ENCODE measurements around the gene FGGY.
"Not testable (repeated sequence)": the region's sequence is repeated elsewhere in the genome, so short reads cannot be mapped to it uniquely, and the experiment has no call there.

FGGY gene

DNA sequence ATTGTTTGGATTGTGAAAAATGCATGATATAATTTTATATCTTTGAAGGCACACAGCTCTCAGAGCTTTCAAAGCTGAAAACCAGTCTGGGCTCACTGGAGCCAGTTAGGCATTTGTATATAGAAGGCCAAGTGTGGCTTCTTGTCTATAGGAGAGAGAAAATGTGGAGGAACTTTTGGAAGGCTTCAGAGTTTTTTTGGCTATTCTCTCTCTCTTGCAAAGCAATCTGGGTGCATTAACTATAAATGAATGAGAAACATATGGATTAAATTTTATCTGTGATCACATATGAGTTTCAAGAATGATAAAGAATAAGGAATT lies 301.2 kb downstream of the FGGY start:
- no peak for DNase-seq

DNA sequence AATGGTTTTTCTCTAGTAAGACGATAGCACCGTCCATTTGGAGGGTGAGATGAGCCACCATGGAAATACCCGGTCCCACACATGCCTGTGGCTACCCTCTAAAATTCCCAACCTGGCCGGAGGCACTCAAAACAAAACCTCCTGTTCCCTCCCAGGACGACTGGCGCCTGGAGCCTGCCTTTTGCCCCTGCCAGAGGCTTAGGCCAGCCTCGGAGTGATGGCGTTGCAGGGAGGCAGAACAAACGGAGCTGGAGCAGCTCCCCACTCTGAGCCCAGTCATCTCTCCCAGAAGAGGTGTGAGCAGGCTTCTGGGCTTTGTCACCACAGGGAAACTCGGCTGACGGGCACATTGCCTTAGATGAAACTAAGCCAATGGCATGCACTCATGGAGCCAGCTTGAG lies 304.1 kb downstream of the FGGY start:
- peak in 1 of 2 experiments; percentile 37 for DNase-seq

GRCh38 chr1:59601811-59602210 lies 304.9 kb downstream of the FGGY start:
- no peak for DNase-seq

GRCh38 chr1:59604191-59604590 lies 307.3 kb downstream of the FGGY start:
- no peak for DNase-seq

GRCh38 chr1:59605184-59605583 lies 308.3 kb downstream of the FGGY start:
- no peak for DNase-seq

GRCh38 chr1:59605761-59606160 lies 308.9 kb downstream of the FGGY start:
- no peak for DNase-seq

DNA sequence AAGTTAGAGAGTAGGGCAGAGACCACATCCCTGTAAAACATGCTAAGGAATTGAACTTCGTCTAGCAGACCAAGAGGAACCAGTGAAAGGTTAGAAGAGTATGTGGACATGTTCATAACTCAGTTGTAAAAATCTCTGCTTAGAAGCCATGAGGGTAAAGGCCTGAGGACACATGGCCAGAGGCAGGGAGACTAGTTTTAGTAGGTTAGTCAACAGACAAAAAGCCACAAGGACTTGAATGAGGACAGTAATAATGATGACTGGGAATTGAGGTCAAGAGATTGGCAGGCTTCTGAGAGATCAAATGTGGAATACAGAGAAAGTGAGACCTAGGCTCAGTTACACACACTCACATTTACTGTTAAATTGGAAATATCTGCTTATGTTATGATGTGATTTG lies 312.4 kb downstream of the FGGY start:
- no peak for DNase-seq

- not testable (repeated sequence) for DNase-seq
These were observed 313.6 kb downstream of the FGGY start for GRCh38 chr1:59610499-59610898.

DNA sequence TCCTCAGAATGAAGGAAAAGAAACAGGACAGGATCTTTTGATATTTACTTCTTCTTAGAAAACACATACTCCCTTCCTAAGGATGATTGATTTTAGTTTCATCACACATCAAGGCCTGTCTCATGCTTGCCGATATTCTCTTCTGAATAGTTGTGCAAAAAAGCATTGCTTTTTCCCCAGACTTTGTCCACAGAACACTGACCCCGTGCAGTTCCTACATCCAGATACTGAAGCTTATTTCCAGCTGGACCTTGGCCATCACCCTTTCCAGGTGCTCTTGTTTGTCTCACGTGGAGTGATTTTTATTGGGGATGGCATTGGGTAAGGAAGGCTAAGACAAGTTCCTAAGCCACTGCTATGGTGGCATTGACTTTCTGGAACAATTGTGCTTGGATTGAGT lies 320.5 kb downstream of the FGGY start:
- DNase-seq: no peak

DNA sequence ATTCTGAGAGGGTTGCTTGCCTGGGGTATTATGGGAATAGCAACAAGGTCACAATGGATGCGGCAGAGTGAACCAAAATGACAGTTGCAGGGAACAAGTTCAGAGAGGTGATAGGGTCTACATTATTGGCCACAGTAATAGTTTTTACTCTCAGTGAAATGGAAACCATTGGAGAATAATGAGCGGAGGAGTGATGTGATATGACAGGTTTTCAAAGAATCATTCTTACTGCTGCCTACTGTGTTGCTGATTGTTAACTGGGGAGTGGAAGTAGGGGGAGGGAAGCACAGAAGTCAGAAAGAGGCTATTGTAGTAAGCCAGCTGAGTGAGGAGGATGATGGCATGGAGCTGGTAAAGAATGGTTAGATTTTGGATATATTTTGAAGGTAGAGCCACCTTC lies 322.7 kb downstream of the FGGY start:
- no peak for DNase-seq

GRCh38 chr1:59625384-59625783 lies 328.5 kb downstream of the FGGY start:
- no peak for DNase-seq

DNA sequence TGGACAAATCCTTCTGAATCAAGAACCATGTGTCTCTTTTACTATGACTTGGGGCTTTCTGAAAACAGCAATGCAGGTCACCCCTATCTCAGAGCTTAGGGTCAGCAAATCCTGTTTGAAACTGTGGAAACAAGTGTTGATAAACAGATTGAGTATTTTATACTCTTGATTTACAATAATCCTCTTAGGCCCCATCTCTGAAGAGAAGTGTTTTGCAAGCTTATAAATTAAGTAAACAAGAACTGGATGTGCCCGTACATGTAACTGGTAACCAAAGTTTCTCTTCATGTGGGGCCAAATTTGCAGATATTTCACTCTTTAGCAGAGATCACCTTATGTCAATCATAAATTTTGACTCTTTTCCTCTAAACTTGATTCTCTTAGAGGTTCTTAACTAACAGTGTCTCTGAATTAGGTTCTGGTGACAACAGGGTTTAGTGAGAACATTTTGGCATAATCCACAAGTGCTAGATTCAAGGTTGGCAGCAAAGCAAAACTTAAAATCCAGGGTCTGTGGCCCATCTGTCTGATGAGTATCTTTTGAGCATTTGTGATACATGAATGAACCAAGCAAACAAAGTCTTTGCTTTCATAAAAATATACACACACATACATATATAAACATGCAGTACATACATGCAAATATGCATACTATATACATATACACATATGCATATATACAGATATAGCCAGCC lies 334.8 kb downstream of the FGGY start:
- no peak for DNase-seq

DNA sequence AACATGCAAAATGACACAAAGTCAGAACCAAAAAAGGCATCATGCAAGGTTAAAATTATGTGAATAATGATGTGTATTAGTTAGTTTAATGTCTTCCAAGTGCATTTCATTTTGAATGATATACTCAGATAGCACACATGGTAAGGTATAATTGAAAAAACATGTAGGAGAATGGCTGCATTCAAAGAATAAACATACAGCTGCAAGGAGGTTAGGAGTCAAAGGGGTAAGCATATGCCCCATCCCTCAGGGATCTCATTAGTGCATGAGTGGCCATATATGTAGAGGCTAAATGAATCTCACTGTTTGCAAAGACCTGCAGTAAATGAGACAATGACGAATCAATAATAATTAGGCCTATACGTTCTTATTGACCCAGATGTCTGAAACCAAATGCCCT lies 338.2 kb downstream of the FGGY start:
- DNase-seq: no peak

- DNase-seq: no peak
These were observed 341.4 kb downstream of the FGGY start for GRCh38 chr1:59638231-59638711.

DNA sequence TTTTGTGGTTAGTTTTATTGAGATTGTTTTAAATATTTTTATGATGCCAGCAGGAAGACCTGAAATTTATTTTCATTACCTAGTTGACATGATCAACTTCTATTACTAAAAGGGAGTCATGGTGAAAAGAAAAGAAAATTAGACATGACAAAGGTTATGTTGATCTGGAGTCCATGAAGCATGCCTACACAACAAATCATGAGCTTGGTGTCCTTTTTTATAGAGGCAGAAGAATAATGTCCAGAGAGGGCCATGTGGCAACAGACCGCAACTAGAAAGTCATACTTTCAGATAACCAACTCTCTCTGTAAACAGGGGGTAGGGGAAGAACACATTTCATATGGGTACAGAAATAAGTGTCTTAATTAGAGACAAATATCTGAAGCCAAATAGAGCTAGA lies 342.4 kb downstream of the FGGY start:
- no peak for DNase-seq

- DNase-seq: no peak
These were observed 344.0 kb downstream of the FGGY start for GRCh38 chr1:59640851-59641250.

DNA sequence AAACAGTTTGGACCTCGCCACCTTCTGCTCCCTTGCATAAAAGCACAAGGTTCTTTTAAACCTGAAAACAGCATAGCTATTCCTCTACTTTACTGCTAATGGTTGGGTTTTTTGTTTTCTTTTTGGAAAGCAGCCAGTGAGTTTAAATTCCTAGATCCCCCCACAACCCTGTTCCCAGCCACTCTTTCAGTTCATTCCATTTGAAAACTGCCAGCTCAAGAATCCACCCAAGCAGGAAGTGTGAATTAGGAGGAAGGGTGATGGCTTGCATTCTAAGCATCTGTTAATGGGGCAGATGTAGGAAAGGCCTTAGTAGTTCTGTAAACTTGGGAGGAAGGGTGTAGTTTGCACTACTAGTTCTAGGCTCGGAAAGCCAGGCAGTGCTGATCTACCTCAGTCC lies 344.9 kb downstream of the FGGY start:
- no peak for DNase-seq

GRCh38 chr1:59643526-59643925 lies 346.6 kb downstream of the FGGY start:
- DNase-seq: no peak

- DNase-seq: no peak
These were observed 349.0 kb downstream of the FGGY start for GRCh38 chr1:59645893-59646292.

GRCh38 chr1:59653142-59653958 lies 356.5 kb downstream of the FGGY start:
- not testable (repeated sequence) for DNase-seq

GRCh38 chr1:59653968-59654367 lies 357.1 kb downstream of the FGGY start:
- no peak for DNase-seq

DNA sequence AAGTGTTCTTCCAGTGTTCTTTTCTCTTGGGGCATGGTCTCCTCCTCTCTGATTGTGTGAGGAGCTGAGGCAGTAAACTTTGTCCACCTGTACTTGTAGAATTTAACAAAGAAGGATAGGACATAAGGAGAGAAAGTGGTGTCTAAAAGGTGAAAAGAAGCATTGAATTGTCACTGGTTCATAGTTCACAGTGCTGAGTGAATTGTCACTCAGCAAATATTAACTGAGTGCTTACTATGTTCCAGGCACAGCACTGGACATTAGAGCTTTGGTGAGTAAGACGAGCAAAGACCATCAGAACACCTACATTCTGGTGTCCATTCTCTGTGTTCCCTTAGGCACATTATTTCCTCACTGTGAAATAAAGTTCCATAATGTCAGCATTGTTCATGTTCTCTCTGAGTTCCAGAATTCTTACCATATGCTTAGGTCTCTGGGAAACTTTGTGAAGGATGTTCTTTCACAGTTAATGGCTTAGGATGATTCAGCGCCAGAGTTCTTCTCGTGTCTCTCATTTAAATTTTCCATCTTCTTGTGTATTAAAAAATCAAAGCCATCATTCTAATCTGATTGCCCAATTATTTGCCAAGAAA lies 361.1 kb downstream of the FGGY start:
- no peak for DNase-seq

GRCh38 chr1:59664166-59664565 lies 367.3 kb downstream of the FGGY start:
- DNase-seq: no peak

GRCh38 chr1:59666106-59666505 lies 369.2 kb downstream of the FGGY start:
- no peak for DNase-seq
